Calu3 (cell line): ENCODE data around the gene OPN4. TPM values are rescaled to one million over a fixed set of nuclear protein-coding genes. Genes with fewer than 3 reads are reported as not detected.

Source experiments
- BruUV-seq: library from RNA; stranded (reverse); fragments of 400-500 nt; replicated peaks from 2 replicates; lab custom pipeline; 2021; lab: Mats Ljungman, UMichigan
- CTCF ChIA-PET: fragments of 300-600 bp; sonication (Branson Sonifier 250); formaldehyde crosslinking; loops from one replicate; lab custom pipeline; 2022; ENCODE audit warnings: antibody characterized with exemption; lab: Charles Lee
- DNase-seq: peaks from one replicate; pipeline ENCODE4 v3.0.0; 2022
- H3K27ac Mint-ChIP-seq: one replicate; pipeline ENCODE4 v1.8.0; 2022; ENCODE audit warnings: mixed read lengths; ENCODE audit not compliant: unreplicated experiment
- H3K27me3 Mint-ChIP-seq: one replicate; pipeline ENCODE4 v1.8.0; 2022; ENCODE audit warnings: mixed read lengths; ENCODE audit not compliant: unreplicated experiment
- H3K36me3 Mint-ChIP-seq: one replicate; pipeline ENCODE4 v1.8.0; 2022; ENCODE audit warnings: mild to moderate bottlenecking, moderate library complexity, mixed read lengths; ENCODE audit not compliant: insufficient read depth, unreplicated experiment
- H3K4me1 Mint-ChIP-seq: one replicate; pipeline ENCODE4 v1.8.0; 2022; ENCODE audit warnings: mild to moderate bottlenecking, low read depth, mixed read lengths; ENCODE audit not compliant: unreplicated experiment
- H3K4me3 Mint-ChIP-seq: one replicate; pipeline ENCODE4 v1.8.0; 2022; ENCODE audit warnings: mild to moderate bottlenecking, low read depth, moderate library complexity, mixed read lengths; ENCODE audit not compliant: unreplicated experiment
- H3K9me3 Mint-ChIP-seq: one replicate; pipeline ENCODE4 v1.8.0; 2022; ENCODE audit warnings: low read depth, mixed read lengths; ENCODE audit not compliant: unreplicated experiment
- CTCF ChIP-seq: fragments of 200-600 bp; IDR thresholded peaks from one replicate; pipeline ENCODE4 v1.8.0; 2022; ENCODE audit warnings: antibody characterized with exemption; ENCODE audit not compliant: unreplicated experiment
- intact Hi-C: fragments of 100-400 bp; cut with micrococcal nuclease; formaldehyde crosslinking; loops from one replicate; pipeline ENCODE4 v1.10.0; 2022; ENCODE audit not compliant: unreplicated experiment
- total RNA-seq: library from RNA; stranded (reverse); gene quantifications from 2 replicates; pipeline ENCODE4 v1.2.3, GENCODE V29; 2022

OPN4 gene
- total RNA-seq, 1 experiment from 2014 or later: not detected

GRCh38 chr10:86687750-86688149, 33.4 kb downstream of the OPN4 start:
- Mint-ChIP-seq H3K4me3 (no peak overlapping the region), H3K27ac (no peak overlapping the region), H3K36me3 (no peaks in the 10 kb centered on the region), H3K9me3 (no peaks in the 10 kb centered on the region), H3K4me1 (no peaks in the 10 kb centered on the region), H3K27me3 (peaks cover 49% of the 10 kb centered on the region)
- CTCF ChIA-PET: no interaction called here
- intact Hi-C loops: loop anchor here (1.0 kb wide), 1 partner anchor 212 kb away; no protein-coding TSS in a partner anchor
- no peak for DNase-seq
- no peak for TF ChIP-seq CTCF
- no TSS peak for BruUV-seq

GRCh38 chr10:86688398-86688921, 34.1 kb downstream of the OPN4 start:
- Mint-ChIP-seq H3K9me3 (no peaks in the 10 kb centered on the region), H3K4me1 (no peaks in the 10 kb centered on the region), H3K4me3 (no peak overlapping the region), H3K27me3 (peaks cover 42% of the 10 kb centered on the region), H3K36me3 (no peaks in the 10 kb centered on the region), H3K27ac (no peak overlapping the region)
- TF ChIP-seq CTCF: peak; percentile 67
- CTCF ChIA-PET: no interaction called here
- peak; percentile 49 for DNase-seq
- intact Hi-C loops: loop anchor here (1.0 kb wide), 1 partner anchor 211 kb away; no protein-coding TSS in a partner anchor
- BruUV-seq: no TSS peak

GRCh38 chr10:86689146-86689545, 34.8 kb downstream of the OPN4 start:
- H3K27ac Mint-ChIP-seq: no peak overlapping the region
- no peaks in the 10 kb centered on the region for H3K36me3 Mint-ChIP-seq
- intact Hi-C loops: no loop called here

GRCh38 chr10:86690231-86690630, 35.9 kb downstream of the OPN4 start:
- no TSS peak for BruUV-seq

More at GRCh38 chr10:86689146-86689545, 34.8 kb downstream of the OPN4 start:
- Mint-ChIP-seq H3K4me3 (no peak overlapping the region), H3K27me3 (peaks cover 40% of the 10 kb centered on the region), H3K9me3 (no peaks in the 10 kb centered on the region), H3K4me1 (no peaks in the 10 kb centered on the region)
- no peak for DNase-seq
- CTCF ChIA-PET: no interaction called here
- TF ChIP-seq CTCF: no peak
- no TSS peak for BruUV-seq

More at GRCh38 chr10:86690231-86690630, 35.9 kb downstream of the OPN4 start:
- intact Hi-C loops: no loop called here
- H3K9me3 Mint-ChIP-seq: no peaks in the 10 kb centered on the region
- no peak overlapping the region for H3K4me3 Mint-ChIP-seq
- H3K27ac Mint-ChIP-seq: no peak overlapping the region
- no peak for DNase-seq
- no peaks in the 10 kb centered on the region for H3K36me3 Mint-ChIP-seq
- no peaks in the 10 kb centered on the region for H3K4me1 Mint-ChIP-seq
- CTCF ChIA-PET: no interaction called here
- H3K27me3 Mint-ChIP-seq: peaks cover 36% of the 10 kb centered on the region
- no peak for TF ChIP-seq CTCF
